ENCODE data around the gene ZNF76.

DNA sequence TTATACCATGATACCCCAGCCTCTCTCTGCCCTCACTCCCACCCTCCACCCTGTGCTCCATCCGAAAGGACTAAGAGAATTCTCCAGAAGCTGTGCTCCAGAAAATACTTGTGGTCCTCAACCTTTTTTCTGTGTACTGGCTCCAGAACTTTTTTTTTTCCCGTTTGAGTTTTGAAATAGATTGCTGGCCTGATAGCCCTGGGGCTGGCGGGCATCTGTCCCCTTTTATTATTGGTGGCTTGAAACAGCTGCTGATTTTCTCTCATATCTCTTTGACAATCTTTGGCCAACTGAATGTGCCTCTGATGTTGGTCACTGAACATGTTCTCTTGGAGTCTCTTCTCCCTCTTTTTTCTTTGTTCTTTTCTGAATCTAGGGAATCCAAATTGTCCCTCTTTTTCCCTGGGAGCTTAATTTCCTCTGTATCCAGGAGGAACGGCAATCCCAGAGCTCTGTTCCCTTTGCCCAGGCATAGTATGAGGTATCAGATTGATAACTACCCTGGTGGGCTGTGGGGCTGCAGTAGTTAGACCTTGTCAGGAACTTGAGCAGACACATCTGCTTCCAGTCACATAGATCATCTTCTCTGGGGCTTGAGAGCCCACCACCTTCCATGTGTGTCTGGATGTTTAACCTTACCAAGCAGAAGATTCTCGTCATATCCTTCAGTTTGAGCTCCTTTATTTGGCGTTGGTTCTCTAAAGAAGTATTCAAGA, 84.5 kb downstream of the ZNF76 start:
- TF ChIP-seq POLR2A (IDR thresholded peaks at IDR 0.05; ENCODE audit: low read length) = no peak
- TF ChIP-seq GATA1 (IDR thresholded peaks at IDR 0.05; ENCODE audit: low read depth, low read length) = no peak
